ENCODE results near the gene NOP10.
"Not testable (repeated sequence)": the region's sequence is repeated elsewhere in the genome, so short reads cannot be mapped to it uniquely, and the experiment has no call there.

The NOP10 gene

DNA sequence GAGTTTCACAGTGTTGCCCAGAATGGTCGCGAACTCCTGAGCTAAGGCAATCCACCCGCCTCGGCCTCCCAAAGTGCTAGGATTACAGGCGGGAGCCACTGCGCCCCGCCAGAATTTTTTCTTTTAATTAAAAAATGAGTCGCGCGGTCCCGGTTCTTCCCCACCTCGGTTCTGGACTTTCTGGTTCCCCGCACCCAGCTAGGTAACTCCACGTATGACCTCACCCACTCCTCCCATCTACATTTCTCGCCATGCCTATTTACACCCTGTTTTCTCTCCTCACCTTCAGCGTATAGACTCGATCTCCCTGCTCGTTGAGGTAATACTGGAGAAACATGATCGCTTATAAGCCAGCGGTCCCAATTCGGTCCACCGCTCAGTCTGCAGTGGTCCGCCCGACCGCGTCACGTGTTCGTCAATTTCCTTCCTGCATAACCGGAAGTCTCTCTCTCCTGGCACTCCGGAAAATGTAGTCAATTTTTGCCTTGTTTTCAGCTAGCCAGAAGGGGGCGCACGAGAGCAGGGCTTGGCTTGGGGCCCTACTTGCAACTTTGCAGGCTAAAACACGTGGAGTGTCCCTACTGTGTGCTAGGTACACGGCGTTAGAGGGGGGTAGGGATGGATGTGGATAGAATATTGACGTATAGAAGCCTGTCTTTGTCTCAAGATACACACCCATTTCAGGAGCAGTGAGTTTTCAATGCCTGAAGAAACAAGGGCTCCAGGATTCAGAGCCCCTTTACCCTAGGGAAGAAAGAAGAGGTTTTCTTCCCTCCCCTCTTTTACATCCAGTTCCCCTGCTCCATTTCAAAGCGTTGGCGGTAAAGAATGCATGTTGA, at the start of gene NOP10, which contains the start of gene NUTM1:
TSS of gene NOP10 (minus strand) at position 400 of the 839 bp plus-strand sequence. CDS start at position 337, 63 bp downstream.
TSS of gene NUTM1 (plus strand) at position 579 of the 839 bp plus-strand sequence. CDS start 382 bp downstream, outside the sequence.
- DNase-seq (ENCODE audit: low read depth, low spot score): peak; percentile 83

DNA sequence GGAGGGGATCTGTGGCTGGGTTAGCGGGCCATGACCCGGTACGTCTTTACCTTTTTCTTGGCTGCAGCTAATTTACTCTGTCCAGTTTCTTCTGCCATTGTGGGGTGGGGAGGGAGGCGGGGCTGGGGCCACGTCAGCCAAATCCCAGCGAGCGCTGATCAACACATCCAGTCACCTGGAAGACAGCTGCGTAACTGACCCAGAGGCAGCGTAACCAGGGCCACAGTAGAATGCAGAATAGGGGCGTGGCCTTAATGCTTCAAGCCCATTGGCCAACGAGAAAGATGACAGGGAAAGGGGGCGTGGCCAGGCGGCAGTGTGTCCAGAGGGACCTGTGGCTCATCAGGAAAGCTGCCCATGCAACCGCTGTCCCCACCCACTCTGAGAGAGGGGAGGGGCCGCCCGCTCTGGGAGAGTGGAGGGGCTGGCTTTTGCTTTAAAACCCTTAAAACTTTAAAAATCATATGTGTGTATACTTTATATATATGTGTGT, 46.7 kb upstream of the NOP10 start:
- DNase-seq (ENCODE audit: low read depth, low spot score): not testable (repeated sequence)

DNA sequence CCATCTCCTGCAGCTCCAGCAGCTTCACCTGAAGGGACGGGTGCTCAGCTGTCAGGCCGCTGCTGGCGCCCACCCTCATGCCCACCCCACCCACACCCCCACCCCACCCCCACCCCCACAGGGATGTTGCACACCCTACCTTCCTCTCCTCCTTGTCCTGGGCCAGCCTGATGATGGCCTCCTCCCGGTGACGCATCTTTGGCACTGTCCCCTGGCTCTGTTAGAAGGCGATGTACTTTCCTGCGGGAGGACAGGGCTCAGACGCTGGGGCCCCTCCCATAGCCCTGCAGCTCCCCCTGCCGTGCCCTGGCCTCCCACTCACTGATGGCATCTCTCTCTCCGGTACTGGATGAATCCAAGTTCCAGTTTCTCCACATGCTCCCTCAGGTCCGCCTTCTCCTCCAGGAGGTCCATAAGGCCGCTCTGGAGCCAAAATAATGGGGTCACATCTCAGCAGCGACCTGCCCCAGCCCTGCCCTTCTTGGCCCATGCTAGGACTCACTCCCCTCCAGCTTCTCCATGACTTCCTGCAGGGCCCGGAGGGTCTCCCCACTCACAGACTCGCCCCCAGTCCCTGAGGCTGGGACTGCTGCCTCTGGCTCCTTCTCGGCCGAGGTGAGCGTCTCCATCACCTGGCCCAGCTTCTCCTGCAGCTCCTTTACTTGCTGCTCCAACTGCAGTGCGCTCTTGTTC, 39.0 kb upstream of the NOP10 start:
- not testable (repeated sequence) for DNase-seq (ENCODE audit: low read depth, low spot score)

DNA sequence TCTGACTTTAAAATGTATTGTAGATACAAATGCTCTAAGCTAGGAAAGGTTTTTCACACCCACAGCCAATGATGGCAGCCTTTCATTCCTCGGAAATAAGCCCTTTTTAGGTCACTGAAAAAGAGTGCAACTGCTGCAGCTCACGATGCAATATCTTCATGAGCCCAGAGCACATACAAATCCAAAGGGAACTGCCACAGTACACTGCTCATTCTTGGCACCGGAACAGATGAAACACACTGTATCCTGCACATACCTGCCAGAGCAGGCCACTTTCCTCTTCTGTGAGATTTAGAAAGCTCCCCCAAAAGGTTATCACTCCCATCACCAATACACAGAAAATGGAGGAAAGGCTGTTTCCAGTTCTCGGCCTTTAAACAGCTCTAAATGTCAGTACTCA, 37.6 kb upstream of the NOP10 start:
- not testable (repeated sequence) for DNase-seq (ENCODE audit: low read depth, low spot score)

DNA sequence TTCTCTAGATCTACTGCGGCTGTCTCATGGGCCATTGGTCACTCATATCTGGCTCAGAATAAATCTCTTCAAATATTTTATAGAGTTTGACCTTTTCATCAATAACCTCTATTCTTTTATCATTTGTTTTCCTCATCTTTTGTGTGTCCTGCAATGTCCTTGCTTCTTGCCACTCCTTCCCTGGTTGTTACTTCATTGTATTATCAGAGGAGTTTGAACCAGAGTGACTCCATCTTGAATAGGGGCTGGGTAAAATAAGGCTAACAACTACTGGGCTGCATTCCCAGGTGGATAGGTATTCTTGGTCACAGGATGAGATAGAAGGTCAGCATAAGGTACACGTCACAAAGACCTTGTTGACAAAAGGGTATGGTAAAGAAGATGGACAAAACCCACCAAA, 33.9 kb upstream of the NOP10 start:
- no peak for DNase-seq (ENCODE audit: low read depth, low spot score)

DNA sequence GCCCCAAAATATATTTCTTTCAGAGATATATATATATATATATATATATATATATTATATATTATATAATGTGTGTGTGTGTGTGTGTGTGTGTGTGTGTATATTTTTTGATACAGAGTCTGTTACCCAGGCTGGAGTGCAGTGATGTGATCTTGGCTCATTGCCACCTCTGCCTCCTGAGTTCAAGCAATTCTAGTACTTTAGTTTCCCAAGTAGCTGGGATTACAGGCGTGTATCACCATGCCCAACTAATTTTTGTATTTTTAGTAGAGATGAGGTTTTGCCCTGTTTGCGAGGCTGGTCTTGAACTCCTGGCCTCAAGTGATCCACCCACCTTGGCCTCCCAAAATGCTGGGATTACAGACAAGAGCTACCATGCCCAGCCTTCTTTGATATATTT, 32.6 kb upstream of the NOP10 start:
- not testable (repeated sequence) for DNase-seq (ENCODE audit: low read depth, low spot score)

DNA sequence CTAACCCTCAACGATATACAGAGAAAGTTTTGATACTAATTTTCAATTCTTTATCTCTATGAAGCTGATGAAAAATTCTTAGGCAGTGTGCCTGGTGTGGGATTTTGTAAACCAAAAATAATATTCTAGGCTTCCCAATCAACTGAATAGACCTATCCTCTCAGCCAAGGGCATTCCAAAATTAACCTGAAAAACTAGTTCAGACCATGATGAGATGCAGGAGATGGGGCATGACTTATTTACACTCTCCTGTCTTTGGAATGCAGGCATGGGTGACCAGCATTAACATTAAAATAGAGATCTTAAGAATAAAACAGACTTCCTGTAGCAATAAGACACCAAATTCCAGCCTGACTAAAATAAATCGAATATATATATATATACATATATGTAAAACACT, 31.9 kb upstream of the NOP10 start:
- DNase-seq (ENCODE audit: low read depth, low spot score): no peak

DNA sequence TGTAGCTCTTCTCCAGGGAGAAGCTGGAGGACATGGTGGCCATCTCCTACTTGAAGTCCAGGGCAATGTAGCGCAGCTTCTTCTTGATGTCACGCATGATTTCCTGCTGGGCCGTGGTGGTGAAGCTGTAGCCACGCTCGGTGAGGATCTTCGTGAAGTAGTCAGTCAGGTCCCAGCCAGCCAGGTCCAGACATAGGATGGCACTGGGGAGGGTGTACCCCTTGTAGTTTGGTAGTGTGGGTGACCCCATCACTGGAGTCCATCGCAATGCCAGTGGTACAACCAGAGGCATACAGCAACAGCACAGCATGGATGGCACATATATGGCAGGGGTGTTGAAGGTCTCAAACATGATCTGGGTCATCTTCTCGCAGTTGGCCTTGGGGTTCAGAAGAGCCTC, 31.0 kb upstream of the NOP10 start:
- DNase-seq (ENCODE audit: low read depth, low spot score): no peak

DNA sequence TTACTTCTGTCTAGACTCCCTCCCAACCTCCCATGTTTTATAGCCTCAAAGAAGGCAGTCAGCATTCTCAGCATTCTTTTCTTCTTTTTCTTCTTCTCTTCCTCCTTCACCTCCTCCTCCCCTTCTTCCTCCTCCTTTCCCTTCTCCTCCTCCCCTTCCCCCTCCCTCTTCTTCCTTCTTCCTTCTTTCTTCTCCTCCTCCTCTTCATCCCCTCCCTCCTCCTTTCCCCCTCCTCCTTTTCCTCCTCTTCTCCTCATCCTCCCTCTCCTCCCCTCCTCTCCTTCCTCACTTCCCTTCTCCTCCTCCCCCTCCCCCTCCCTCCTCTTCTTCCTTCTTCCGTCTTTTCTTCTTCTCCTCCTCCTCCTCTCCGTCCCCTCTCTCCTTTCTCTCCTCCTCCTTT, 27.7 kb upstream of the NOP10 start:
- DNase-seq (ENCODE audit: low read depth, low spot score): no peak

DNA sequence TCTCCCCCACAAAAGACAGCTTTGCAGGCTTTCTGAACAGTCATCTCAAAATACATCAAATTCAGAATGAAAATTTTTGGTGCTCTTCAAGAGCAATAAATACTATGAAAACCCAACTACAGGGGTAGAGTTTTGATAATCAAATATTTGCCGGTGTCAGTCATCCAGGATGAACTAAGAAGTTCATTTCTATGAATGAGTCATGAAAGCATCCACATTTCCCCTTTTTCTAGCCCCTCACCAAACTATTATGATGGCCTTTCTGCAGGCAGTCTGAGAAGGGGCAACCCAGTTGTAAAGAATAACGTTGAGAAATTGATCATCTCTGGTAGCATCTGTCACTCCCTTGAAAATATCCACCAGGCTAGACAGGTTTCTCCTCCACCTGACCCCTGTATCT, 27.2 kb upstream of the NOP10 start:
- DNase-seq (ENCODE audit: low read depth, low spot score): no peak

DNA sequence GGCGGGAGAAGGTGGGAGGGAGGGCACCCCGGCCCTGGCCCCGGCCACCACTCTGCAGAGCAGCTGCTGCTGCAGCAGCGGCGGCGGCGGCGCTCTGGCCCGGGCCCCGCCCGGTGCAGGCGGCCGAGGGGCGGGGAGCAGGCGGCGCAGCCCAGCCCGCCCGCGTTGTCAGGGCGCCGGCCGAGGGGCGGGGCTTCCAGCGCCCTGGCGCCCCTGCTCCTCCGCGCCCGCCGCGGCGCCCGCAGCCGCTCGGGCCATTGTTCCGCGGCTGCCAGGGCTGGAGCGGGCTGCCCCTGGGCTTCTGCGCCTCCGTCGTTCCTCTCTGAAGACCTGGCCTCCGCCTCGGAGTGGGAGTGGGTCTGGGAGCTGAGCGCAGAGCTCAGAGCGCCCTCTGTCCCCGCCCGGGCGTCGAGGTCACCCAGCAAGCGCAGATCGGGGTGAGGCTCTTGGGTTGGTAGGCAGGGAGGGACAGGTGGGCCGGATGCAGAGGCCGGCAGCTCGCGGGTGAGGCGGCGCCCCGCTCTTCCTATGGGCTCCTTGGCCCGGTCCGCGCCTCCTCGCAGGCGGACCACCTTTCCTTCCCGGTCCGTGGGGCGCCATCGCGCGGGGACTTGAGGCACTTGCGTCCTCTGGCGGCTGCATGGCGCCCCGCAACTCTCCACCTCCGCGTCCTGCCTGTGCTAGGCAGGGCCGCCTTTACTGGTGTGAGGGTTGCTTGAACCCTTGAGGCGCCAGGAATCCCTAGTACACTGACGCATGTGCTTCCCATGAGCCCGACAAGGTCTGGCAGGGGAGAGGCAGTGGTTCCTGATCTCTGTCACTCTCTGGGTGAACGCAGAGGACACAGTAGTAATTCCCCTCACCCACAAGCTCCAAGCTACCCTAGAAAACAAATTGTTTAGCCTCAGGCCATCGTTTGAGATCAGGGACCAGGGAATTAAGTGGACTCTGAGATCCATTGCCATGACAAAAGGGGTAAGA, 24.5 kb upstream of the NOP10 start, which contains the start of gene LPCAT4:
TSS of gene LPCAT4 (minus strand) at position 96 of the 981 bp plus-strand sequence. CDS start 96 bp downstream, outside the sequence.
- peak; percentile 77 for DNase-seq (ENCODE audit: low read depth, low spot score)

DNA sequence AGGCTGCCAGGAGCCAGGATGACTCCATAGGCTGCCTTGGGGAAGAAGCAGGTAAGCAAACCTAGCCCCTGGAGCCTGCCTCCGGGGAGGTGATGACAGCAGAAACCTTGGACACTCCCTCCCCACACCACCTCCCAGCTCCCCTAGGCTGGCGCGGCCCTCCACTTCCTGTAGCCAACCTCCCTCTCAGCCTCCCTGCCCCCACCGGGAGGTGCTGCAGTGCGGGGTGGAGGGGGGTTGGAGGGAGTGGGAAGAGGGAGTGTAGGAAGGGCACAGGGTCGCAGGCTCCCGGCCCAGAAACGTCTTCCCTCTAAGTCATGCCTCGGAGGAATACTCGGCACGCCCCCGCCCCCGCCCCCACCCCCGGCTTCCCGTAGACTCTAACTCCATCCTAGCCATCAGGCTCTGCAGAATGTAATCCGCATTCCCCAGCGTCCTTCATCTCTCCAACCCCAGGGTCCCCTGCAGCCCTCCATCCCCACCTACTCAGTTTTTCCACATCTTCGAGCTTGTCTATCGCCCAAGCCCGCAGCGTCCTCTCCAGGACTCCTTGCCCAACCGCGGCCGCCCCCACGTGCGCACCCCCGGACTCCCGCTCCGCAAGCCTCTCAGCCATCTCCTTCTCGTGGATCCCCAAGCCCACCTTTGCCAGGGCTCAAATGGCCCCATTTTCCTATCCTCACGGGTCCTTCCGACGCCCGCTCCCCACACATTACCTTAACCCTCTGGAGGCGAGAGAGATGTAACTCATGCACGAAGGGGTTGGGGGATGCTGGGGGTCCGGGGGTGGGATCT, 23.5 kb upstream of the NOP10 start:
- no peak for DNase-seq (ENCODE audit: low read depth, low spot score)

DNA sequence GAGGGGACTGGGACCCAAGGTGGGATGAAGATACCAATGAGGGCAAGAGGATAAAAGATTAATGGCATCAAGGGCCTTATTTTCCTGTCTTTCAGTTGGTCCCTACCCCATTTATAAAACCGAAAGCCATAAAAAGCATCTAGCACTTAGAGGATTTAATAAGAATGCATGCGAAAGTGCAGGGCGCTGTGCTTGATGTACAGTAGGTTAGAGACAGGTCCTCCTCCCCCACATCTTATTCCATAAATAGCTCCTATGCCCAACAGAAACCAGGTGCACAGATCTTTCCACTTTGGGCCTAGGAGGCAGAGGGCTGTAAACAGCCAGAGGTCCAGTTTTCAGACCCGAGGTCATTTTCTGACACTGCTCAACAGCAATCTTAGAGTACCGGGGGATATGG, 22.9 kb upstream of the NOP10 start:
- no peak for DNase-seq (ENCODE audit: low read depth, low spot score)

DNA sequence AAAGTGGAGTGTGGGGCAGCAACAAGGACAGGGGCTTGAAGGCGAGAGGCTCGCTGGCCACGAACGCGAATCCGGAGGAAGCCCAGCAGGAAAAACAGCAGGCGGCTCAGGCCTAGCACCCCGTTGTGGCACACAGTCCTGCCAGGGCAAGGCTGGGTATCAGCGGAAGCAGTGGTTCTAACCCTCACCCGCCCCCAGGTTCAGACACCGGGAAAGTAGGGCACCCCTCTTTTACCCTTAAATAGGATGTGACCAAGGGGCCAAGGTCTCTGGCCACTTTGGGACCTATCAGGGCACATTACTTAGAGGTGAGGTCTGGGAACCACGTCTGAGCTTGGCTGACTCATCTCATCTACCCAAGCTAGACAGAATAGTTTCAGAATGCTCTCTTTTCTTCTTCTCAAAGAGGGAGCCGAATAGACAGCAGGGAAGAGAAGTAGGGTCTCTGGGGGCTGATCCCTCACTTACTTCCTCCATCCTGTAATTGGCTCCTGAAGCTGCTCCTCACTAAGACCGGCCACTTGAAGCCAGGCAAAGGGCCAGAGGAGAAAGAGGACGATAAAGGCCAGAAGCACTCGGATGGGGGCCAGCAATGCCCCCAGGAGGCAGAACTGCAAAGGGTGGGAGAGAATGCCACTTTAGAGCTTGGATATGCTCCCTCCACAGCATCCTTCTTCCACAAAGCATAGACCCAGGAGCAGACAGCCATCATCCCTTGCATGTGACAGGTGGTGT, 22.3 kb upstream of the NOP10 start:
- DNase-seq (ENCODE audit: low read depth, low spot score): no peak

DNA sequence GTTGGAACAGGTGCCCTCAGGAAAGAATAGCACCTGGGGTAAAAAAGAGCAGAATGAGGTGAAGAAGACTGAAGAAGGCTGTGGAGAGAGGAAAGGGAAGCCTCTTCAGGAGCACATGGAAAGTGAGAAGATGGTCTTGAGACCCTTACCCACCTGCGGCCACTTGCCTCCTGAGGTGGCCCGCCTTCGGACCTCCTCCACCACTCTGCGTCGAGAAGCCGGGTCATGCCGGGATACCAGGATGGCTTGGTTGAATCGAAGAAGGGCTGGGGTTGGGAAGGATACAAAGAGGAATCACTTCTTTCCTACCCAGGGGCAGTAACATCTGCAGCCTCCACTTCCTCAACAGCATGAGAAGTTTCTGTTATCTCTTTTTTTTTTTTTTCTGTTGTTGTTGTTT, 21.1 kb upstream of the NOP10 start:
- DNase-seq (ENCODE audit: low read depth, low spot score): no peak

DNA sequence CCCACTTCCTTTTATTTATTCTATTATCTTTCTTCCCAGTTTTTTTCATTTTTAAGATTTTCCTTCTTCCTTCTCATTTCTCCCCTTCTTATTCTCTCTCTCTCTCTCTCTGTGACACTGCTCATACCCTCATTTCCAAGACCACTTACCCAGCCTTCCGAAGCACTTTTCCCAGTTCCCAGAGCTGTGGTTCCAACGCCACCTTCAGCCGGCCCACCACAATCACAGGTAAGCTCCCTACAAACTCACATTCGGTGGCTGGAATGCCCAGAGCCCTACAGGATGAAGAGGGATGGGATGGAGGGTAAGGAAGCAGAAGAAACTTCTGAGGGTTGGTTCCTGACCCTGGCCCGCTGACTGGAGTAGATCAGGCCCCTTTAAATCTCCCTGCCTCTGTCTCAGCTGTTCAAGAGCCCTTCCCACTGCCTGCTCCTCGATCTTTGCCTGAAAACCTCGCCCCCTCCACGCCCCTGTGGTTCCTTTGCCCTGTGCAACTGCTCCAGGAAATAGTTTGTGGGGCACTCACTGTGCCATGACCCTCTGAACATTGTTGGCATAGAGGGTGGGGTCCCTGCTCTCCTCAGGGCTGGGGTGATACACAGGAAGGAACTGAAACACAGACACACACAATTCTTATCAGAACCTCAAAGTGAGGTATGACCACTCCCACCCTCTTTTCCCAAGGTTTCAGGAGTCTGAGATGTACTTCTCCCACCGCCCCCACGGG, 19.3 kb upstream of the NOP10 start:
- no peak for DNase-seq (ENCODE audit: low read depth, low spot score)

DNA sequence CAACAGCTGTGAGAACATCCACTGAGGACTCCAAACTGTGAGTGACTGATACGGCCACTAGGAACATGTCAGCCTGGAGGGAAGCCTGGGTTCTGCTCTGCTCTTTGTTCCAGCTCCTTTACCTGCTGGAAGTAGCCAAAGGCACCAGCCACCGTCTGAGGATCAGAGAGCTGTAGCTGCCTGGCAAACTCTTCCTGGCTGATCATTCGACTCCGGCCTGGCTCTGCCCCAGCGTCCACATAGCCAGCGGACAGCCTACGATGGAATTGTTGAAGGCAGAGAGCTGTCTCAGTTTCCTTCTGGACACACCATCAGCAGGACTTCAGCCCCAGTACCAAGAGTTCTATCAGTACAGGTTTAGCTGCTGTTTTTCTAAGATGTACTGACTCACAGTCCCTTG, 18.3 kb upstream of the NOP10 start:
- no peak for DNase-seq (ENCODE audit: low read depth, low spot score)

DNA sequence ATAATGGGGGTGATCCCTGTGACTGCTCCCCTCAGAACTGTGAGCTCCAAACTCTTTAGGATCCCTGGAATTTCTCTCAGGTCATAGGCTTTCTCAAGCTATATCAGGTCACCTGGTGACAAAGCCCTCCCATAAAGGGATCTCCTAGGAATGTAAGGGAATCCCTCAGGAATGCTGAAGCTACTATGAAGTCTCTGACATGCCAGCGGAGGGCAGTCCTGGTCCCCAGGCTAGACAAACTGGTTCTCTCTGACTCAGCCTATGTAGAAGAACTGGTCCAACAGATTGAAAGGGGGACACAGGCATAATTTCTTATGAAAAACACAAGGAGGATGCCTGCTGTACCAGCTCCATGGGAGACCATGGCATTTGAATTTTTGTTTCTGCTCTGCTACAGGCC, 17.4 kb upstream of the NOP10 start:
- no peak for DNase-seq (ENCODE audit: low read depth, low spot score)

DNA sequence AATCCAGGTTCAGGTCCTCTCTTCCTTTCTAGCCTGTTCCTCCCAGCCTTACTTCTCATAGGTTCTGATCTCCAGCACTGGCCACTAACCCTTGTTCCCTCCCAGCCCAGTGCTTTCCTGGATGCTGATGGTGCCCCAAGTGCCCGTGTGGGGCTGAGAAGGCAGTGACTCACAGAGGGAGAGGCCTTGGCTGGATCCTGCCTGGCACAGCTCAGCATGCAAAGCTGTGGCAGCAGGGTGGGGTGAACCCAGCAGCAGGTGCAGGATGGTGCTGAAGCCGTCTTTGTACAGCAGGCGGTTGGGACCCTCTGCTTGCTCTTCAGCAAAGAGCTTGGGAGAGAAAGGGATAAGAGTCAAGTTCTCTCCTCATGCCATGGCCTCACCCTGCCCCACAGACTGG, 16.5 kb upstream of the NOP10 start:
- DNase-seq (ENCODE audit: low read depth, low spot score): no peak
